B cell (primary cell): ENCODE results near the gene SLC35E2B. TPM values are rescaled to one million over a fixed set of nuclear protein-coding genes. Genes with fewer than 3 reads are reported as not detected.
"Not testable (repeated sequence)": the region's sequence is repeated elsewhere in the genome, so short reads cannot be mapped to it uniquely, and the experiment has no call there.

Experiments used
- ATAC-seq: fragments of 200-7000 bp; cut with Tn5 transposase; one replicate; pipeline ENCODE4 v1.10.0; 2021; ENCODE audit warnings: low read depth, mild to moderate bottlenecking, moderate number of reproducible peaks, moderate library complexity
- CTCF ChIA-PET: fragments of 350-600 bp; sonication (Branson Sonifier 250); formaldehyde crosslinking; loops from one replicate; lab custom pipeline; 2021; ENCODE audit warnings: antibody characterized with exemption, inconsistent platforms; lab: Charles Lee
- POLR2A ChIA-PET: fragments of 350-600 bp; sonication (Branson Sonifier 250); formaldehyde crosslinking; loops from one replicate; lab custom pipeline; 2021; ENCODE audit warnings: antibody characterized with exemption; lab: Charles Lee
- DNase-seq: peaks from one replicate; pipeline ENCODE4 v3.0.0; 2013
- H2AFZ ChIP-seq: 2 replicates; pipeline ENCODE4 v1.6.1; 2012; ENCODE audit warnings: mild to moderate bottlenecking, low read depth, low read length; ENCODE audit not compliant: insufficient read depth, poor library complexity, severe bottlenecking
- H3K27ac ChIP-seq, 2 donors: 1 replicate in 1 of 2; 2 replicates in 1 of 2; pipeline ENCODE4 v1.5.1; 2012 to 2013; ENCODE audit warnings: low read length in 2 of 2, mild to moderate bottlenecking in 2 of 2, moderate library complexity in 1 of 2
- H3K27me3 ChIP-seq, 4 experiments: fragments of 200-600 bp in 1 of 4; sonication (generic) in 1 of 4; replicated peaks in 1 of 4; 1 replicate in 2 of 4; 2 replicates in 2 of 4; pipeline versions ENCODE4 v1.6.1 to v1.7.0; 2013 to 2016; ENCODE audit warnings: low read length in 3 of 4, mild to moderate bottlenecking in 2 of 4, mixed read lengths in 1 of 4, moderate library complexity in 1 of 4; ENCODE audit not compliant: insufficient read depth in 4 of 4, control insufficient read depth in 3 of 4; ENCODE audit errors: control extremely low read depth in 1 of 4
- H3K36me3 ChIP-seq, 2 experiments: replicated peaks in 1 of 2; 1 replicate in 1 of 2; 2 replicates in 1 of 2; pipeline versions ENCODE4 v1.6.1 to v1.7.1; 2013; ENCODE audit warnings: low read length in 1 of 2; ENCODE audit not compliant: insufficient read depth in 2 of 2, control insufficient read depth in 1 of 2; ENCODE audit errors: control extremely low read depth in 1 of 2, extremely low read depth in 1 of 2
- H3K4me1 ChIP-seq, 2 donors: fragments of 200-600 bp in 1 of 2; sonication (generic) in 1 of 2; 1 replicate in 1 of 2; 2 replicates in 1 of 2; pipeline versions ENCODE4 v1.5.1 to v1.6.1; 2013 to 2017; ENCODE audit warnings: low read length in 2 of 2; ENCODE audit not compliant: control insufficient read depth in 2 of 2, insufficient read depth in 2 of 2
- H3K4me2 ChIP-seq: replicated peaks from 2 replicates; pipeline ENCODE3; 2012; ENCODE audit warnings: mild to moderate bottlenecking, low read depth, low read length; ENCODE audit not compliant: poor library complexity, severe bottlenecking
- H3K4me3 ChIP-seq, 5 experiments: fragments of 200-600 bp in 1 of 5; sonication (generic) in 1 of 5; 1 replicate in 3 of 5; 2 replicates in 2 of 5; pipeline versions ENCODE4 v1.5.1 to v1.7.0; 2011 to 2016; ENCODE audit warnings: low read length in 4 of 5, mild to moderate bottlenecking in 4 of 5, low read depth in 2 of 5, control low read depth in 1 of 5, moderate library complexity in 1 of 5; ENCODE audit not compliant: insufficient read depth in 1 of 5; ENCODE audit errors: control extremely low read depth in 1 of 5, extremely low read depth in 1 of 5
- H3K79me2 ChIP-seq: fragments of 200-600 bp; sonication (generic); one replicate; pipeline ENCODE4 v1.6.0; 2016; ENCODE audit warnings: low read length; ENCODE audit not compliant: control insufficient read depth, insufficient read depth
- H3K9ac ChIP-seq: fragments of 200-600 bp; sonication (generic); 2 replicates; pipeline ENCODE4 v1.6.1; 2017; ENCODE audit warnings: mild to moderate bottlenecking, low read length, moderate library complexity
- H3K9me3 ChIP-seq, 3 donors: one replicate each; pipeline versions ENCODE4 v1.6.1 to v1.7.1; 2013; ENCODE audit warnings: low read length in 2 of 3; ENCODE audit not compliant: control insufficient read depth in 2 of 3, insufficient read depth in 1 of 3; ENCODE audit errors: control extremely low read depth in 1 of 3
- H4K20me1 ChIP-seq: 2 replicates; pipeline ENCODE4 v1.6.0; 2012; ENCODE audit warnings: mild to moderate bottlenecking, low read length; ENCODE audit not compliant: insufficient read depth, control insufficient read depth, poor library complexity, severe bottlenecking
- H3K27ac Mint-ChIP-seq: one replicate; pipeline ENCODE4 v1.8.0; 2021; ENCODE audit warnings: mixed read lengths
- H3K27me3 Mint-ChIP-seq: one replicate; pipeline ENCODE4 v1.8.0; 2021; ENCODE audit warnings: mixed read lengths
- H3K4me1 Mint-ChIP-seq: one replicate; pipeline ENCODE4 v1.8.0; 2021; ENCODE audit warnings: mixed read lengths
- H3K4me3 Mint-ChIP-seq: one replicate; pipeline ENCODE4 v1.8.0; 2021; ENCODE audit warnings: mixed read lengths
- H3K9me3 Mint-ChIP-seq: one replicate; pipeline ENCODE4 v1.8.0; 2022; ENCODE audit warnings: mixed read lengths; ENCODE audit not compliant: insufficient read depth
- WGBS: methylation state at CpG from one replicate; pipeline ENCODE4 v1.1.5; 2013; ENCODE audit warnings: missing lambda C conversion rate; ENCODE audit not compliant: insufficient coverage; 5-methylcytosine and 5-hydroxymethylcytosine counted together
- intact Hi-C: fragments of 100-400 bp; cut with micrococcal nuclease; formaldehyde crosslinking; loops from one replicate; pipeline ENCODE4 v1.10.0; 2022
- polyA plus RNA-seq: library from polyadenylated mRNA; depleted of rRNA; stranded (reverse); fragments of >200 nt; gene quantifications from 2 replicates; pipeline ENCODE4 v1.2.3, GENCODE V29; 2012
- total RNA-seq, 2 donors: library from RNA; stranded (reverse); fragments of 120-200 nt in 1 of 2; gene quantifications; 1 replicate in 1 of 2; 2 replicates in 1 of 2; pipeline versions ENCODE4 v1.2.3 to v1.2.4, GENCODE V29; 2013 to 2022

Gene SLC35E2B
- total and polyA plus RNA-seq, 2 donors (not counting 1 experiment from before 2014, with no cell fraction given), result 64.4 to 107 TPM

DNA sequence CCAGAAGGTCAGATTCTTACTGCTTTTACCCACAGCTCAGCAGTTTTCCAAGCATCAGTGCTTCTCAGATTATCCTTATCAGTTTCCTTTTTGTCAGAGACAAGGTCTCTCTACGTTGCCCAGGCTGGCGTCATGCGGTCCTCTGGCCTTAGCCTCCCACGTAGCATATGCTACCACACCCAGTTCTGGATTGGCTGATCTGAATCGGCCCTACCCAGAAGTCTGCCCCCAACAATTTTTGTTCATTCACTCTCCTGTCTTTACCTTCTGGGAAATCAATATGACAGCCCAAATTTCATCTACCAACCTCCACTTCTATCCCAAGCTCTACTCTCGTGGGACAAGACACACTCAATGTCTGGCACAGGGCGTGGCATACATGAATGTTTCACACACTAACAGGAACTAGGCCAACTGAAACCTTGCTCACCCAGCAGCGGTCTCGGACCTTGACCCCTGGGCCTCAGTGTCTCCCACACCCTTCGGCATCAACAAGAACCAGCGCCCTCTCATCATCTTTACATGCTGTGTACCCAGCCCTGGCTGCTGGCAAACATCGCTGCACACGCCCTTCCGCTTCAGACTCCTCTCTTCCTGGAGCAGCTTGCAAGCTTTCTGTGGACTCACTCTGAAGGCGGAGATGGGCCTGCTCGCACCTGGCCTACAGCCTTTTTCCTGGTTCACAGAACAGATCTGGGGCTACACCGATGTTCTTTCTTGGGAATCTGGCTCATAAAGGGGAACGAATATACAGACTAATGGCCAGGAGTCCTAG, 22.7 kb upstream of the SLC35E2B start:
- ATAC-seq, H3K4me1 Mint-ChIP-seq, H3K27ac ChIP-seq, CTCF ChIA-PET, H3K9ac ChIP-seq, POLR2A ChIA-PET, H3K27me3 Mint-ChIP-seq, H3K27ac Mint-ChIP-seq, intact Hi-C loops, H3K79me2 ChIP-seq, H3K4me3 Mint-ChIP-seq, H3K4me2 ChIP-seq, H3K9me3 Mint-ChIP-seq, H3K27me3 ChIP-seq, H3K4me1 ChIP-seq, DNase-seq, H3K4me3 ChIP-seq, H3K9me3 ChIP-seq, H2AFZ ChIP-seq, H4K20me1 ChIP-seq: not testable (repeated sequence)
- WGBS, result 90% methylated on average over 9 of the region's 18 CpGs
- H3K36me3 ChIP-seq, result peaks cover 0 to 26% of the 10 kb centered on the region in 2 experiments

DNA sequence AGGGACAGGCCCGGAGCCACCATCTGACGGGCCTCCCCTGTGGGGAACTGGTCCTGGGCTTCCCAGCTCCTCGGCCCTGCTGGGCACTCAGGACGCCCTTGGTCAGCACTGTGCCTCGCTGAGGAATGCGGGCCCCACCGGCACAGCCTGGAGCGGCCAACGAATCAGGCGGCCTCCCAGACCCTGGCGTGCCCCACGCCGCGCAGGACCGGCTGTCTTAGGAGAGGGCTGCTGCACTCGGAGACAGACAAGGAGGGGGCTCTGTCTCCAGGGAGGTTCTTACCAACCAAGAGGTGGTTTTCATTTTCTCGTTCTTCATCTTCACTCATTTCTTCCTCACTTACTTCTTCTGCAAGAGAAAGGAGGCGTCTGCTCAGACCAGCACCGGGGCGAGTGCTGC, 15.3 kb upstream of the SLC35E2B start:
- CTCF ChIA-PET, H3K4me3 ChIP-seq, H3K9me3 ChIP-seq, H3K27ac ChIP-seq, H3K4me2 ChIP-seq, H2AFZ ChIP-seq, H3K9me3 Mint-ChIP-seq, H3K9ac ChIP-seq, H3K4me1 ChIP-seq, H3K4me3 Mint-ChIP-seq, H3K27me3 Mint-ChIP-seq, H3K79me2 ChIP-seq, POLR2A ChIA-PET, H4K20me1 ChIP-seq, DNase-seq, H3K4me1 Mint-ChIP-seq, ATAC-seq, intact Hi-C loops, H3K27me3 ChIP-seq, H3K27ac Mint-ChIP-seq: not testable (repeated sequence)
- H3K36me3 ChIP-seq, result peaks cover 0 to 12% of the 10 kb centered on the region in 2 experiments
- no CpG with 5 or more reads among the region's 20 CpGs for WGBS

DNA sequence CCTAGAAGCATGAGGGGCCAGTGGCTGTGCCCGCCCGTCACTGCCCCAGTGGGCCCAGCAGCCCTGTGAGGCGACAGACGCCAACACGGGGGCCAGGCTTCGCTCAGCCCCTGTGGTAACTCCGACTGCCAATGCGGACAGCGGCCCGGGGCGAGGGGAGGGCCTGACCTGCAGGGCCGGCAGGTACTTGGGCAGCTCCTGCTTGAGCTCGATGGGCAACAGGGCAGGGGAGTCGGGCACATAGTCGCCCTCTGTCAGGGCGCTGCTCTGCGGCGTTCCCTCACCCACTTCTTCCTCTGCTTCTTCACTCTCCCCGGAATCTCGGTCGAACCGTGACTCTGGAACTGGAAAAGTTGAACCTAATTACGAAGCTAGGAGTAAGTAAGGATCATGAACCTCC, 14.6 kb upstream of the SLC35E2B start:
- H4K20me1 ChIP-seq, ATAC-seq, H3K27ac ChIP-seq, H3K4me3 Mint-ChIP-seq, H3K4me3 ChIP-seq, H3K27me3 Mint-ChIP-seq, H3K9ac ChIP-seq, H3K79me2 ChIP-seq, CTCF ChIA-PET, H3K4me2 ChIP-seq, H3K9me3 ChIP-seq, H3K27me3 ChIP-seq, H2AFZ ChIP-seq, POLR2A ChIA-PET, DNase-seq, intact Hi-C loops, H3K4me1 Mint-ChIP-seq, H3K27ac Mint-ChIP-seq, H3K9me3 Mint-ChIP-seq, H3K4me1 ChIP-seq: not testable (repeated sequence)
- H3K36me3 ChIP-seq, result peaks cover 0 to 12% of the 10 kb centered on the region in 2 experiments
- no CpG with 5 or more reads among the region's 23 CpGs for WGBS

DNA sequence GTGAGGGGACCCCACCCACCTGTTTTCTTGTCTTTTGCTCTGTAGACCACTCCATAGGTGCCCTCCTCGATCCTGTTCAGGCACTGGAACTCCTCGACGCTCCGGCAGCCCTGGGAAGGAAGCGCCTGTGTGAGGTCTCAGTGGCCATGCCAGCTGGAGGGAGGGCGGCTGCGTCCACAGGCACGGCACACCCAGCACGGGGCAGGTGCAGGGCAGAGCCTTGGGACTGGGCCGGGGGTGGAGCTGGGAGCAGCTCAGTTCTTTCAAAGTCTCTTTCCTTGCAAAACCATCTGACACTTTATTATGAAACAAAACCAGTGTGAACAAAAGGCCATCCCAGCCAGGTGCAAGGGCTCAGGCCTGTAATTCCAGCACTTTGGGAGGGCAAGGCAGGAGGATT, 13.0 kb upstream of the SLC35E2B start:
- H4K20me1 ChIP-seq, intact Hi-C loops, H3K27me3 Mint-ChIP-seq, H3K27me3 ChIP-seq, H3K4me2 ChIP-seq, H3K9me3 ChIP-seq, H3K79me2 ChIP-seq, H3K4me1 ChIP-seq, H2AFZ ChIP-seq, DNase-seq, H3K27ac Mint-ChIP-seq, H3K9me3 Mint-ChIP-seq, H3K4me3 ChIP-seq, H3K4me1 Mint-ChIP-seq, H3K4me3 Mint-ChIP-seq, H3K9ac ChIP-seq, POLR2A ChIA-PET, ATAC-seq, CTCF ChIA-PET, H3K27ac ChIP-seq: not testable (repeated sequence)
- H3K36me3 ChIP-seq, result peaks cover 0 to 12% of the 10 kb centered on the region in 2 experiments
- no CpG with 5 or more reads among the region's 10 CpGs for WGBS
